Heart left ventricle (tissue), 16 donors: ENCODE data around the gene PSMB5. TPM values are rescaled to one million over a fixed set of nuclear protein-coding genes. Genes with fewer than 3 reads are reported as not detected.
"Not testable (repeated sequence)": the region's sequence is repeated elsewhere in the genome, so short reads cannot be mapped to it uniquely, and the experiment has no call there.

Source experiments
- ATAC-seq, 4 donors: fragments of 200-7000 bp; cut with Tn5 transposase; one replicate each; pipeline ENCODE4 v1.9.1; 2020 to 2022; ENCODE audit warnings: moderate library complexity in 4 of 4, mild to moderate bottlenecking in 3 of 4, moderate number of reproducible peaks in 1 of 4
- DNase-seq, 5 donors: peaks; one replicate each; pipeline ENCODE4 v3.0.0-alpha.2; 2020
- H3K27ac ChIP-seq, 12 donors: fragments of 200-600 bp; sonication (generic) in 4 of 12; one replicate each; pipeline versions ENCODE4 v1.5.0 to v1.8.0; 2016 to 2022; ENCODE audit warnings: mild to moderate bottlenecking in 2 of 12
- H3K27me3 ChIP-seq, 9 donors: fragments of 200-600 bp; sonication (generic) in 2 of 9; one replicate each; pipeline versions ENCODE4 v1.5.1 to v1.8.0; 2016 to 2022; ENCODE audit warnings: mild to moderate bottlenecking in 3 of 9
- H3K36me3 ChIP-seq, 9 donors: fragments of 200-600 bp; sonication (generic) in 2 of 9; one replicate each; pipeline versions ENCODE4 v1.5.0 to v1.8.0; 2018 to 2022; ENCODE audit warnings: mild to moderate bottlenecking in 2 of 9
- H3K4me1 ChIP-seq, 12 donors: fragments of 200-600 bp; sonication (generic) in 4 of 12; one replicate each; pipeline versions ENCODE4 v1.5.0 to v1.8.0; 2016 to 2022; ENCODE audit warnings: mild to moderate bottlenecking in 3 of 12
- H3K4me3 ChIP-seq, 12 donors: fragments of 200-600 bp; sonication (generic) in 4 of 12; one replicate each; pipeline versions ENCODE4 v1.5.0 to v1.8.0; 2017 to 2022; ENCODE audit warnings: mild to moderate bottlenecking in 9 of 12, moderate library complexity in 4 of 12
- H3K9me3 ChIP-seq, 12 donors: fragments of 200-600 bp; sonication (generic) in 4 of 12; one replicate each; pipeline versions ENCODE4 v1.5.0 to v1.8.0; 2016 to 2022; ENCODE audit warnings: mild to moderate bottlenecking in 1 of 12
- CTCF ChIP-seq, 12 donors: fragments of 200-600 bp; sonication (generic) in 4 of 12; IDR thresholded peaks; one replicate each; pipeline versions ENCODE4 v1.5.0 to v1.8.0; 2018 to 2022; ENCODE audit warnings: antibody characterized with exemption in 12 of 12, mild to moderate bottlenecking in 5 of 12
- POLR2A ChIP-seq, 2 donors: fragments of 450-650 bp; IDR thresholded peaks; one replicate each; pipeline ENCODE4 v1.6.1; 2017; ENCODE audit warnings: antibody characterized with exemption in 2 of 2, mild to moderate bottlenecking in 2 of 2, moderate library complexity in 2 of 2
- WGBS, 4 donors: extraction: QIAGEN DNeasy Blood & Tissue Kit in 2 of 4; methylation state at CpG; one replicate each; pipeline versions ENCODE4 v1.1.5 to v1.1.7; 2013 to 2018; 5-methylcytosine and 5-hydroxymethylcytosine counted together
- intact Hi-C, 10 donors: fragments of 100-400 bp; cut with DNase I; formaldehyde crosslinking; loops; one replicate each; pipeline versions ENCODE4 v1.11.1 to v1.14.2; 2022
- polyA plus RNA-seq, 2 donors: library from polyadenylated mRNA; stranded (reverse); fragments of 200-250 nt; gene quantifications; one replicate each; pipeline ENCODE4 v1.2.3, GENCODE V29; 2013
- total RNA-seq, 9 donors: library from RNA; depleted of rRNA in 2 of 9; stranded (reverse); fragments of >200 nt in 2 of 9; fragmentation: NEBNext Ultra II Directional in 3 of 9; extraction: Animal tissue kit (Norgen Biotek cat#: 25700) in 3 of 9; gene quantifications; one replicate each; pipeline versions ENCODE4 v1.1.0 to v1.2.4, GENCODE V29; 2016 to 2023
- donor health status: ischemic (EF 13 %, LVEDD 7.1; RV severe dilation, severe dysfunction).
- donor health status: healthy with polysubstance abuse.
- donor health status: DM: no; HTN: yes; CAD: no.
- donor health status: DM: no; HTN: no; CAD: no.
- donor health status: ischemic (EF 25% LVEDD 6.9; RV normal size, moderate dysfunction).
- donor health status: ischemic (EF 25% LVEDD 5.7; RV mildly dilated, moderate dysfunction).
- donor health status: healthy.
- donor health status: DM: yes; HTN: yes; CAD: no.
- donor health status: ischemic (EF 35%, LVEDD 5.7; RV mildly dilated, moderate dysfunction).
- donor health status: nonischemic (EF 11% LVEDD 7.7; RV severe dilation, severe dysfunction).
- donor health status: DM: yes; HTN: yes; CAD: no.
- donor health status: PGD.
- donor health status: ischemic (EF 29% LVEDD 5.4; RV normal size, mild dysfunction).
- donor health status: nonischemic (EF 23%, LVEDD 6.1; RV moderate dilation, normal function).

The PSMB5 gene
- total and polyA plus RNA-seq, 11 donors = 75.7 to 233 (median 122) TPM

- no peaks in the 10 kb centered on the region for H3K4me1 ChIP-seq
- WGBS, 4 donors = 70 to 86% (median 81%) methylated on average over 4 of the region's 4 CpGs
- no peak overlapping the region for H3K4me3 ChIP-seq
- no peaks in the 10 kb centered on the region for H3K9me3 ChIP-seq
- ATAC-seq (no peak), DNase-seq (no peak)
- TF ChIP-seq CTCF (IDR thresholded peaks at IDR 0.05) (no peak), POLR2A (IDR thresholded peaks at IDR 0.05) (no peak)
- no peak overlapping the region for H3K27ac ChIP-seq
- no peaks in the 10 kb centered on the region for H3K36me3 ChIP-seq
- intact Hi-C loops = no loop called here
- no peaks in the 10 kb centered on the region for H3K27me3 ChIP-seq
Observed at GRCh38 chr14:23015618-23016017, 19.1 kb downstream of the PSMB5 start.

- H3K9me3 ChIP-seq, H3K36me3 ChIP-seq, DNase-seq, H3K4me3 ChIP-seq, H3K27me3 ChIP-seq, intact Hi-C loops, H3K27ac ChIP-seq, ATAC-seq: not testable (repeated sequence)
- 88 to 97% (median 95%) methylated on average over 5 of the region's 5 CpGs for WGBS, 4 donors
- peaks cover 0 to 14% (median 5%) of the 10 kb centered on the region in 12 donors for H3K4me1 ChIP-seq
Observed at GRCh38 chr14:23013749-23014054, 21.0 kb downstream of the PSMB5 start.

- WGBS, 4 donors = 67 to 83% (median 77%) methylated on average over 6 of the region's 6 CpGs
- H3K36me3 ChIP-seq = no peaks in the 10 kb centered on the region
- DNase-seq = no peak
- H3K27ac ChIP-seq = no peak overlapping the region
- TF ChIP-seq CTCF (IDR thresholded peaks at IDR 0.05) (no peak), POLR2A (IDR thresholded peaks at IDR 0.05) (no peak)
- H3K27me3 ChIP-seq = no peaks in the 10 kb centered on the region
- H3K4me1 ChIP-seq = peaks cover 0 to 19% (median 5%) of the 10 kb centered on the region in 12 donors
- H3K9me3 ChIP-seq = no peaks in the 10 kb centered on the region
- no peak overlapping the region for H3K4me3 ChIP-seq
- intact Hi-C loops = no loop called here
- ATAC-seq = no peak
Observed at GRCh38 chr14:23013054-23013748, 21.5 kb downstream of the PSMB5 start.

GRCh38 chr14:23009939-23010726 lies 24.6 kb downstream of the PSMB5 start, which contains the start of gene C14orf93:
Gene C14orf93 (minus strand): TSS chr14:23010143. CDS start chr14:22999023, 11,120 bp downstream.
- peak within 1 kb of the TSS; percentile 22 to 70 (median 54) for H3K4me3 ChIP-seq
- peak within 1 kb of the TSS; percentile 20 to 84 (median 71) for H3K27ac ChIP-seq
- TF ChIP-seq CTCF (IDR thresholded peaks at IDR 0.05) (no peak), POLR2A (IDR thresholded peaks at IDR 0.05) (peak in 1 of 2 donors; percentile 32)
- ATAC-seq = peak in 3 of 4 donors; percentile 25 to 67 (median 56)
- H3K4me1 ChIP-seq = peaks cover 0 to 36% (median 17%) of the 10 kb centered on the region in 12 donors
- no peaks in the 10 kb centered on the region for H3K36me3 ChIP-seq
- no peaks in the 10 kb centered on the region for H3K27me3 ChIP-seq
- H3K9me3 ChIP-seq = no peaks in the 10 kb centered on the region
- intact Hi-C loops = loop anchor here in 1 of 10 donors (2.0 kb wide), 1 partner anchor 25 kb away; the partner anchor contains the start of gene PSMB5
- 2 to 3% (median 3%) methylated on average over 38 to 40 of the region's 40 CpGs for WGBS, 4 donors
- DNase-seq = peak; percentile 85 to 92 (median 87)
